Islet of Langerhans (tissue), 1 donor: ENCODE results near the gene DAPK3.
A peak's percentile ranks its signal among the peaks of the same experiment; 100 is the strongest.
"Not testable (repeated sequence)": the region's sequence is repeated elsewhere in the genome, so short reads cannot be mapped to it uniquely, and the experiment has no call there.

ENCODE experiments used
- FAIRE-seq: peaks from one replicate; lab custom pipeline; 2011; peaks lifted over from hg19 to GRCh38; lab: Jason Lieb, UNC

DAPK3 gene

GRCh38 chr19:3970808-3971598, at the start of gene DAPK3:
TSS of gene DAPK3 (minus strand) at chr19:3971099. CDS start at chr19:3969735, 1,364 bp downstream.
- no peak for FAIRE-seq

GRCh38 chr19:4019578-4019977, 48.7 kb upstream of the DAPK3 start:
- FAIRE-seq, result no peak

- FAIRE-seq, result no peak
Measured at GRCh38 chr19:4018775-4019504, 48.0 kb upstream of the DAPK3 start.

GRCh38 chr19:4018140-4018613, 47.3 kb upstream of the DAPK3 start:
- FAIRE-seq, result no peak

- FAIRE-seq, result no peak
Measured at GRCh38 chr19:4016903-4017638, 46.2 kb upstream of the DAPK3 start.

- FAIRE-seq, result no peak
Measured at GRCh38 chr19:4016486-4016885, 45.6 kb upstream of the DAPK3 start.

- FAIRE-seq, result no peak
Measured at GRCh38 chr19:4015705-4016402, 45.0 kb upstream of the DAPK3 start.

- no peak for FAIRE-seq
Measured at GRCh38 chr19:4014541-4015491, 43.9 kb upstream of the DAPK3 start.

GRCh38 chr19:4013886-4014540, 43.1 kb upstream of the DAPK3 start:
- FAIRE-seq, result no peak

GRCh38 chr19:4012975-4013634, 42.2 kb upstream of the DAPK3 start:
- FAIRE-seq, result no peak

- peak; percentile 99 for FAIRE-seq
Measured at GRCh38 chr19:4012092-4012974, 41.4 kb upstream of the DAPK3 start.

- FAIRE-seq, result not testable (repeated sequence)
Measured at GRCh38 chr19:4011430-4011829, 40.5 kb upstream of the DAPK3 start.

GRCh38 chr19:4010808-4011110, 39.9 kb upstream of the DAPK3 start:
- no peak for FAIRE-seq

- no peak for FAIRE-seq
Measured at GRCh38 chr19:4009990-4010807, 39.3 kb upstream of the DAPK3 start.

- FAIRE-seq, result no peak
Measured at GRCh38 chr19:4007836-4008539, 37.1 kb upstream of the DAPK3 start.

GRCh38 chr19:4007021-4007835, 36.3 kb upstream of the DAPK3 start, which contains the start of gene PIAS4:
TSS of gene PIAS4 (plus strand) at chr19:4007736. CDS start at chr19:4007761, 25 bp downstream.
- FAIRE-seq, result no peak
